H1 (cell line): ENCODE data around the gene SEC14L3.

Experiments used
- BRCA1 ChIP-seq: IDR thresholded peaks from 2 replicates; pipeline ENCODE4 v1.6.1; 2012; ENCODE audit warnings: low read depth, low read length, improper control_type of control experiment
- CBX5 ChIP-seq: fragments of 300-800, 300-1000 bp; sonication (generic); IDR thresholded peaks from 2 replicates; pipeline ENCODE4 v1.7.1; 2016; ENCODE audit warnings: antibody characterized with exemption, low read length, low read depth
- CTCF ChIP-seq, 3 experiments: IDR thresholded peaks; 1 replicate in 2 of 3; 2 replicates in 1 of 3; pipeline versions ENCODE4 v1.5.1 to v1.6.1; 2011; ENCODE audit warnings: low read length in 3 of 3, mild to moderate bottlenecking in 3 of 3, inconsistent platforms in 2 of 3, low read depth in 1 of 3, moderate library complexity in 1 of 3; ENCODE audit not compliant: insufficient read depth in 1 of 3; ENCODE audit errors: control extremely low read depth in 1 of 3
- EP300 ChIP-seq, 2 experiments: IDR thresholded peaks; 1 replicate in 1 of 2; 2 replicates in 1 of 2; pipeline ENCODE4 v1.6.1; 2011 to 2012; ENCODE audit warnings: low read depth in 2 of 2, low read length in 2 of 2, mild to moderate bottlenecking in 2 of 2, borderline replicate concordance in 1 of 2, inconsistent platforms in 1 of 2, moderate library complexity in 1 of 2
- POLR2A ChIP-seq, 2 experiments: IDR thresholded peaks; 1 replicate in 1 of 2; 2 replicates in 1 of 2; pipeline ENCODE4 v1.6.1; 2011; ENCODE audit warnings: low read depth in 2 of 2, low read length in 2 of 2, mild to moderate bottlenecking in 2 of 2; ENCODE audit errors: control extremely low read depth in 1 of 2
- SP2 ChIP-seq: IDR thresholded peaks from 2 replicates; pipeline ENCODE4 v1.6.1; 2012; ENCODE audit warnings: mild to moderate bottlenecking, low read length, inconsistent platforms
- TCF12 ChIP-seq: IDR thresholded peaks from 2 replicates; pipeline ENCODE4 v1.6.1; 2011; ENCODE audit warnings: low read depth, mild to moderate bottlenecking, low read length
- ZNF274 ChIP-seq: IDR thresholded peaks from 2 replicates; pipeline ENCODE4 v1.7.0; 2012; ENCODE audit warnings: low read length, borderline replicate concordance; ENCODE audit errors: extremely low read depth

- TF ChIP-seq CTCF (IDR thresholded peaks at IDR 0.05; ENCODE audit: control extremely low read depth in 1 of 3, insufficient read depth in 1 of 3, low read depth in 1 of 3, low read length in 3 of 3), result peak; percentile 26 to 48 (median 37)
- no peak for TF ChIP-seq POLR2A (IDR thresholded peaks at IDR 0.05; ENCODE audit: control extremely low read depth in 1 of 2, low read depth in 2 of 2, low read length in 2 of 2)
- TF ChIP-seq SP2, result no peak
- no peak for TF ChIP-seq TCF12
- TF ChIP-seq EP300 (IDR thresholded peaks at IDR 0.05; ENCODE audit: borderline replicate concordance in 1 of 2, low read depth in 2 of 2, low read length in 2 of 2), result no peak
- no peak for TF ChIP-seq CBX5
- TF ChIP-seq BRCA1, result no peak
- no peak for TF ChIP-seq ZNF274
Measured at GRCh38 chr22:30453731-30454510, 17.9 kb downstream of the SEC14L3 start.
